Keratinocyte (primary cell): ENCODE measurements around the gene AGPAT3.

Experiments used
- CTCF ChIP-seq, 3 experiments: IDR thresholded peaks in 1 of 3; conservative IDR thresholded peaks in 1 of 3; optimal IDR thresholded peaks in 1 of 3; 2 replicates in 2 of 3; 3 replicates in 1 of 3; pipeline versions ENCODE3 to v1.5.1; 2011; ENCODE audit warnings: low read length in 3 of 3, mild to moderate bottlenecking in 3 of 3, moderate library complexity in 2 of 3, control low read depth in 1 of 3, inconsistent platforms in 1 of 3; ENCODE audit not compliant: insufficient read depth in 2 of 3; ENCODE audit errors: extremely low read depth in 1 of 3
- EZH2 ChIP-seq: IDR thresholded peaks from one replicate; pipeline ENCODE4 v1.6.1; 2012; ENCODE audit warnings: inconsistent platforms, mild to moderate bottlenecking, low read length, moderate library complexity

- TF ChIP-seq CTCF (optimal IDR thresholded peaks at IDR 0.05 in 1 of 3, IDR thresholded peaks at IDR 0.05 in 1 of 3, conservative IDR thresholded peaks at IDR 0.05 in 1 of 3; ENCODE audit: extremely low read depth in 1 of 3, insufficient read depth in 2 of 3, low read length in 3 of 3) (no peak), EZH2 (no peak)
Measured at GRCh38 chr21:44006656-44007055, 141.6 kb downstream of the AGPAT3 start.
